NCI-H510A (cell line): ENCODE measurements around the gene ERI3.

ENCODE experiments used
- DNase-seq: peaks from one replicate; lab custom pipeline; 2025; lab: John Stamatoyannopoulos, UW

ERI3 gene

GRCh38 chr1:44315521-44315920, 39.5 kb downstream of the ERI3 start:
- peak; percentile 63 for DNase-seq

- DNase-seq = no peak
Measured at GRCh38 chr1:44314452-44314851, 40.6 kb downstream of the ERI3 start.

DNA sequence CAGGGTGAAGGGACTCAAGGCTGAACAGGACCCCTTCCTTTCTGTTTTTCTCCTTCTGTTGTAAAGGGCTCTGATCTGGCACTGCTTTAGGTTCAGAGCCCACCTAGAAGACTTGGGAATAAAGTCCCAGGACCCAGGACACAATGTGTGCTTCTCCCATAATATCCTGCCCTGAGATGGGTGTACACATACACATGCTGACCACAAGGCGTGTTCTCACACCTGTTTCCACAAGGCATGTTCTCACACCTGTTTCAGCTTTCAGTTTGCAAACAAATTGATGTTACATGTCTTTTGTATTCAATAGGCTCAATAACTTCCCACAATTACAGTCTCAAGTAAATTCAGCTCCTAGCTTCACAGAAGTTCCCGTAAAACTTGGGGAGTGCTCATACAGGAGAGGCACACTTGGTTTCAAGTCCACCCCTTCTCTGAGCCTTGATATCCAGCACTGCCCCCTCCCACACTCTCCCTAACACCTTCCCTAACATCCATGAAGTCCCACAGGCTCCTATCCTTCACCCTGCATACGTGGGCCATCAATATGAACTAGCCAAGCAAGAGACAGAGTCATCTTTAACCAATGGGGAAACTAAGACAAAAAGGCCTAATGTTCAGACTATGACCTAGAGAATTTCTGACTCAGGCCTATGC, 41.7 kb downstream of the ERI3 start:
- no peak for DNase-seq

DNA sequence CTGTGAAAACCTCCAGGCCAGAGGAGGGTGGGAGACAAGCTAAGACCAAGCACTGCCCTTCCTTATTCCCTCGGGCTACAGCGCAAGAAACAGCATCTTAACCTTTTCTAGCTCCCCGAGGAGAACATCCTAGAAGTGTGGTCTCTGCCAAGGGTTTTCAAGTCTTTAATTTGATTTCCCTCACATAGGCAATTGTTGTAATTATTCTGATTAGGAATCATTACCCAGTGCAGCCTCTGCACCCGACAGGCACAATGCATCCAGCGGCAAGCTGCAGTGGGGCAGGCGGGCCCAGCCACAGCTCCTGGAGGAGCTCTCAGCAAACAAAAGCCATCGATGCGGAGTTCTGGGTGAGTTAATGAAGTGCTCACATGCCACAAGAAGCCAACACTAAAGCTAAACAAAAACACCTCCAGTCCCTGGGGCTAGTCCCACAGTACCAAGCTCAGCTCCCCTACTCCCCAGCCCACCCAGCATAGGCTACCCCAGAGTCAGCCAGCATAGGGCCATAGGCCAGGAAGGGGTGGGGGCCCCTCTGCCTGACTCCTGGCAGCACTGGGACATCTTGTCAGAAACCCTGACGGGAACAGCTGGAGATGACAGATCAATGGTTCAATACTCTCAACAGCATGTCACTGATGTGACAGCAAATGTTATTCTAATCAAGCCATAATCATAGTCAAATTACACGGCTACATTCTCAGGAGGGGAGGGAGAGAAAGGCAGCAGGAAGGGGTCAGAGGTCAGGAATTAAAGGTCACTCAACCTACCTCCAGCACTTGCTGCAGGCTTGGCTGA, 42.5 kb downstream of the ERI3 start:
- no peak for DNase-seq

GRCh38 chr1:44310006-44310405, 45.1 kb downstream of the ERI3 start:
- no peak for DNase-seq

GRCh38 chr1:44305962-44306422, 49.1 kb downstream of the ERI3 start:
- DNase-seq = peak; percentile 97

- no peak for DNase-seq
Measured at GRCh38 chr1:44303532-44303931, 51.5 kb downstream of the ERI3 start.

- DNase-seq = no peak
Measured at GRCh38 chr1:44302541-44302940, 52.5 kb downstream of the ERI3 start.

DNA sequence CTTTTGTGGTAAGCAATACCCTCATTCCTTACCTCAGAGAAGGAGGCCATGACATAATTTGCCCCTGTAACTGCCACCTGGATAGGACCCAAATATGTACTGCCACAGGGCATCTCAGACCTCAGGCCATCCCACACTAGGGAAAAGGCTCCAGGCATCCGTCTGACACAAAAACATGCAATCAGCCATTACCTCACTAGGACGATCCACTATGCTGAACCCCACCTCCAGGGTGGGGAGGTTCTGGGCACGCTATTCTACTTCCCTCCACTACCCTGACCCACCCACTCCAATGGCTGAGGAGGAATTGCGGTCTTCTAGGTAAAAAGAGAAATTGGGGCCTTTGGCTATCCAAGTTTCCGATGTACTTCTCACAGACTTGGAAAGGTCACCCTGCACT, 53.6 kb downstream of the ERI3 start:
- no peak for DNase-seq

DNA sequence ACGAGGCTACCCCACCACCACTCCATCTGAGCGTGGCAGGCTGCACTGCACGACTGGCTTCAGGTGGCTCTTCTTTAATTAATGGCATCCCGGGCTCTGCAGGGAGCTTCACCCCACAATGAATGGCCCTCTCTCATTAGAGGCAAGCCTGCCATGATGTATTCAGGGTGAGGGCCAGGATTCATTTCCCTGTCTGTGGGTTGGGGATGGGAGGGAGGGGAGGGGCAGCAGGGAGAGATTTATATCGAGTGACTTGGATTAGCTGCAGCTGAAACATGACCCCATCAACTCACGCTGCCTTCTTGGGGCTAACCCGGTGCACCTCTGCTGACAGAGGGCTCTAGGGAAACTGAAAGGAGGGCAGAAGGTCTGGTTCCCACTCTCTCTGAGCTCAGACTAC, 54.2 kb downstream of the ERI3 start:
- peak; percentile 74 for DNase-seq

DNA sequence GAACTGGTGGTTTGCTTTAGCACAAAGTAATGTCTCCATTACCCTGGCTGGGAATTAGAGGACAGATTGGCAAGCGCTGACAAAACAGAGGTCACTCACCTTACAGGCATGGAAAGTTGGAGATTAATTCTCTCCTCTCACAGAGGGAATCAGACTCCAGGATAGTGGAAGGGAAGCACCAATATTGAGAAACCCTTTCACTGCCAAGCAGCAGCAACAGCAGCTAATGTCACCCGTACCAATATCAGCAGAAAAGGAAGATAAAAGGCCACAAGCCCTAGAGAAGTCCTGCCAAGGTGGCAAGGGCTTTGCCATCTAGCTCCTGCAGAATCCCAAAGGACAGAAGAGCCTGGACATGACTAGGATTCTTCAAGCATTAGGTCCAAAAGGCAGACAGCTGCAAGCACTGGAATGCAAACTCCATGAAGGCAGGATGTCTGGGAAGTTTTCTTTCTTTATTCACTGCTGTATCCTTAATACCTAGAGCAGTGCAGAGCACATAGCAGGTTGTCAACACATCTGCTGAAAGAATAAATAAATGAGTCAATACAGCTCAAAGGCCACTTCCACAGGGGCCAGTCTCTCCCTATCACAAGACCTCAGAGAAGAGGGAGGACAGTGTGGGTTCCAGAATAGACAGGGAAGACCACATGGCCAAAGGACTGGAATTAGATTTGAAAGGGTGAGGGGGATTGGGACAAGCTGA, 57.2 kb downstream of the ERI3 start:
- DNase-seq = no peak

DNA sequence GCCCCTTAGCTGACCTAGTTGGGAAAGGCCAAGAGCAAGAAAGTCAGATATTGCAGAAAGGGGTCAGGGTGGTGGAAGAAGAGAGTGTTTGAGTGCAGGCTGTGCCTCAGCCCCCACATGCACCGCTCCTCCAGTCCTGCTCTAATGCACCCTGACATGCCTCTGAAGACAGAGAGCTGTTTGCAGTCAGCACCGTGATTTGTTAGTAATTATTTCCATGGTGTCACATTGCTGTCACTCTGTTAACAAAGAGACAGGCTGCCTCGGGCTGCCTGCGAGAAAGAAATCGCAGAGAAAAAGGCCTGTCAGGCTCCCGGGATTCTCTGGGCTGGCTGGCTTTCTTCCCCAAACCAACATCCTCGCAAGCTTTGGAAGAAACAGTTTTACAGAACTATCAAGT, 58.3 kb downstream of the ERI3 start:
- DNase-seq = no peak

DNA sequence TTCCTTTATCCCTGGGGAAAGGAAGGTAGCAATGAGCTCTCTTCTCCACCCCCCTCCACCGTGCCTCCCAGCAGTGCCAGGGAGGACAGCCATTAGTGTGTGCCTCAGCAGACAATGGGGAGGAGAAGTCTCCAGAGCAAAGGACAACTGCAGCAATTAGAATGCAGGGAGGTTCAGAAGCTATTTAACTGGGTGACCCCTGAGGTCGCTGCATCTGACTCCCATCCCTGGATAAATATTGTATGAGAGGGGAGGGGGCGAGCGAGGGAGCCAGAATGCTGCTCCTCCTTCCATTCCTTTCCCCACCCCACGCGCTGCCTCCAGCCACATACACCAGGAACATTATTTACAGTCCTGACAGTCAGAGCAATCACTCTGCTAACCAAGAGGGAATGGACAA, 59.0 kb downstream of the ERI3 start:
- no peak for DNase-seq

DNA sequence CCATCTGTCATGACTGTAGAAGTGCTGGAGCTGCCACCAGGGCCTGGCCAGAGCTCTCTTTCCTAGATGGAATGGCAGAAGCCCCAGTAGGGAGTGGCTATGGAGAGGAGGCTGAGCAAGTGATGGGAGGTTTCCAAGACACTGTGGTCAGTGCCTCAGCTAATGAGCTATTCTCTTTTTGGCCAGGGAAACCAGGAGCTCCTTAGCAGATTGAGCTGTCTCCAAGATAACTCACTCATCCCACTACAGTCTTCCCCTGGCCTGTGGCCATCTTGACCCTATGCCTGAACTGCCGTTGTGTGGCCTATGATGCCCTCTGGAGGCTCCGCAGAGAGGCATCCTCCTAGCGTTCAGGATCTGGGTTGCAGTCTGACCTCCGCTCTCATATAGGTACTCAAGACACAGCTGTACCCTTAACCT, 60.5 kb downstream of the ERI3 start:
- peak; percentile 88 for DNase-seq

- peak; percentile 54 for DNase-seq
Measured at GRCh38 chr1:44293761-44294315, 61.2 kb downstream of the ERI3 start.

GRCh38 chr1:44292651-44293050, 62.4 kb downstream of the ERI3 start:
- DNase-seq = peak; percentile 48

DNA sequence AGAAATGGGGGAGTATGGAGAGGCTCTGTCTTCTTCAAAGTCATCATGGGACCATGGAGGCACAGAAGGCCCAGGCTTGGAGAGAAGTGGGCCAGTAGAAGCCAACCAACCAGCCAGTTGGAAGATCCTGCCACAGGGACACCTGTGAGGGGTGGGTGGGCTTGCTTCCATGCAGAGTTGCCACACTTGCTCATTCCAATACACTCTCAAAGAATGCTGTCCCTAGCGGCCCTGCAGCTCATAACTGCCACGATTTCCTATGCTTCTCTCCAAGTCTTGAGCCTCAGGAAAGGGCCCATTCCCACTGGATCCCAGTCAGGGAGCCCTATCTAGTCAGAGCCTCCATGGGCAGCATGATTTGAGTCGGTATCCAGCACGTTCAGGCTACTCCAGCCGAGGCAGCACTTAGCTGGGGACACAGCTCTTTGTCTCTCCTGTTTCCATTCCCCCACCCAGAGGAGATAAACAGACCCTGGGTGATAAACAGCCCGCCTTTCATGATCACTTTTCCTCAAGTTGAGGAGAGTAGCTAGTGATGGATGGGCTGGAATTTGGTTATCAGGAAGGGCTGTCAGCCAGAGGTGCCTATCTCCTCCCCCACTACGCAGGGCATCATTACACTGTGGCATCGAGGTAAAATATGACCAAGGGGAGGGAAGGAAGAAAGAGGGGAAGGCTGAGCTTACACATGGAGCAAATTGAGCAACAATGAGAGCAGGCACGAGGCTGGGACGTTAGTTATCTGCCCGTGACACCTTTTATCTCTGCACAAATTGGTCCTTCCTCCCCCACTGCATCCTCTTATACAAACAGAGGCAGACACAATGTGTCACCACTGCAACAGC, 64.6 kb downstream of the ERI3 start:
- peak; percentile 34 for DNase-seq

- peak; percentile 99 for DNase-seq
Measured at GRCh38 chr1:44289530-44289929, 65.5 kb downstream of the ERI3 start.

GRCh38 chr1:44288883-44289282, 66.2 kb downstream of the ERI3 start:
- no peak for DNase-seq

DNA sequence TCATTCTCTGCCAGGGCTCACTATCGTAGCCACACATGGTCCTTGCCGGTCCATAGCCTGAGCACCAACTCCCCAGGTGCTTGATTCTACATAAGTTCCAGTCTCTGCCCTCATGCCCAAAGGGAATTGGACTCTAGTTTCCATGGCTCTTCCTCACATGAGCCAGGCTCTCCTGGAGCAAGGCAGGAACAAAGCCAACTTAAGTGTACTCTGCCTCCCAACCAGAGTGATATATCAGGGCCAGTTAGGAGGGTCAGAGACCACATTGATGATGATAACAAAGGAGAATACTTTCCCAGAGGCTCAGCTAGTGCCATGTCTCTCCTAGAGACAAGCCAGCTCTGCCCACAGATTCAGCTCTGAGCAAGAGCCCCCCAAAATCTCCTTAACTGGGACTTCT, 70.9 kb downstream of the ERI3 start:
- DNase-seq = peak; percentile 84

DNA sequence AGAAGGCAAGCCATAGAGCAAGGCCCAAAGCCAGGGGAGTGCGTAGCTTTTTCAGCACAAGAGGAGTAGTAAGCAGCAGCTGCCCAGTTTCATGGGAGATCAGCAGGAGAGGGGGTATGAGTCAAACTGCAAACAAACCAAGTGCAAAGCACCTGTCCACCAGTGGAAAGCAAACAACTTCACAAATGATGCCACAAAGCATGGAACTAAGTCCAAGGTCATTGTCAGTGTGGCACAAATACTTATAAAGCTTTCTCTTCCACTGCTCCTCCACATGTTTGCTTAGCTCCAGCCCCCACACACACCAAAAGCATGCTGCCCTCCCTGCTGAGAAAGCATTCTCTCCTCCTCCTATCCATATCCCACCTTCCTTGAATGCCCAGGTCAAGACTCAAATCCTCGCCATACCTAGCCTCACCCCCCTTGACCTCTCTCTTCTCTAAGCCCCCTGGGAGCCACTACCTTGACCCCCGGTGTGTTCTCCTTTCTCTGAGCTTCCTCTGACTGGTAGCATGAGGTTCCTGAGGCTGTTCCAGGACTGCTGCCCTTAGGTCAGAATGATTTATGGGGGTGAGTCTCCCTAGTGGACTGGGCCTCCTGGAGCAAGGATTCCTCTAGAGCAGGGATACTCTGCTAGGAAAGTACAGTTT, 71.4 kb downstream of the ERI3 start:
- DNase-seq = peak; percentile 100
